NCI-H1105 (cell line): ENCODE measurements around the gene SCGB2A2.

Source experiments
- DNase-seq: peaks from one replicate; lab custom pipeline; 2025; lab: John Stamatoyannopoulos, UW

The SCGB2A2 gene

DNA sequence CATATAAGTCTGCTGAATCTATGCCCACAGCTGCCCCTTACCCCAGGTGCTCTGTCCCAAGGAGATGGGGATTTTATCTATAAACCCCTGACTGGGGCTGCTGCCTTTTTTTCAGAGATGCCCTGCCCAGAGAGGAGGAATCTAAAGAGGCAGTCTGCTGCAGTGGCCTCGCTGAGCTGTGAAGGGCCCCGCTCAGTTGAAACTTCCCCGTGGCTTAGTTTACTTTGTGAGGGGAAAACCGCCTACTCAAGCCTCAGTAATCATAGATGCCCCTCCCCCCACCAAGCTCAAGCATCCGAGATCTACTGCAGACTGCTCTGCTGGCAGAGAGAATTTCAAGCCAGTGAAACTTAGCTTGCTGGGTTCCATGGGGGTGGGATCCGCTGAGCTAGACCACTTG lies 36.3 kb downstream of the SCGB2A2 start:
- no peak for DNase-seq

DNA sequence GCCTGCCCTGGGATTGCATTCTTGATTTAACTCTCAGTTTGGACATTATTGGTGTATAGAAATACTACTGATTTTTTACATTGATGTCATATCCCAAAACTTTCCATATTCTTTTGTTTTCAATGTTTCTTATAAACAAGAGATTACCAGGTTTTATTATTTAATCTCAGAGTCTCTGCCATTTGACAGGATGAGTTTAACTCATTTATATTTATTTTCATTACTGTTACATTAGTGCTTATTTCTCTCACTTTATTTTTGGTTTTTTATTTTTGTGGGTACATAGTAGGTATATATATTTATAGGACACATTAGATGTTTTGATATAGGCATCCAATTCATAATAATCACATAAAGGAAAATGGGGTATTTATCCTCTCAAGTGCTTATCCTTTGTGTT lies 38.0 kb downstream of the SCGB2A2 start:
- DNase-seq, result no peak

DNA sequence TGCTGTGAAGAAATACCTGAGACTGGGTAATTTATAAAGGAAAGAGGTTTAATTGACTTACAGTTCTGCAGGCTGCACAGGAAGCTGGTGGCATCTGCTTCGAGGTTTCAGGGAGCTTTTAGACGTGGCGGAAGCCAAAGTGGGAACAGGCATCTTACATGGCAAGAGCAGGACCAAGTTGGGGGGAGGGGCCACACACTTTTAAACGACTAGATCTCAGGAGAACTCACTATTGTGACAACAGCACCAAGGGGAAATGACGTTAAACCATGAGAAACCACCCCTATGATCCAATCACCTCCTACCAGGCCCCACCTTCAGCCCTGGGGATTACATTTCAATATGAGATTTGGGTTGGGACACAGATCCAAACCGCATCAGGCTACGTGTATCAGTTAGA lies 40.0 kb downstream of the SCGB2A2 start:
- DNase-seq, result no peak

DNA sequence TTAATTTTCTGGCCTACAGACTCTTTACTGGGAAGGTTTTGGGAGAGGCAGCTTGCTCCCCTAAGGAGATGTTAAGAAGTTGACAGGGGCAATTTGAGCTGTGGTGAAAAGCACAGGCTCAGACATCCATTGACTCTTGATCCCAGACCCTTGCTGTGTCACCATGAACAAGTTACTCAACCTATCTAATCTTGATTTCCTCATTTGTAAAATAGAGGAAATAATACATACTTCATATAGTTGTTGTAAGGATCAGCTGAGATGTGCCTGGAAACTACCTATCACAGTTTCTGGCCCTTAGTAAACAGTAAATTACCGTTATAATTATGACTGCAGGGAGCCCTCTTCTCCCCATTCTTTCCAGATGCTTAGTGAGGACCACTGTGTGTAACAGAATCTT lies 45.5 kb downstream of the SCGB2A2 start:
- DNase-seq, result no peak

DNA sequence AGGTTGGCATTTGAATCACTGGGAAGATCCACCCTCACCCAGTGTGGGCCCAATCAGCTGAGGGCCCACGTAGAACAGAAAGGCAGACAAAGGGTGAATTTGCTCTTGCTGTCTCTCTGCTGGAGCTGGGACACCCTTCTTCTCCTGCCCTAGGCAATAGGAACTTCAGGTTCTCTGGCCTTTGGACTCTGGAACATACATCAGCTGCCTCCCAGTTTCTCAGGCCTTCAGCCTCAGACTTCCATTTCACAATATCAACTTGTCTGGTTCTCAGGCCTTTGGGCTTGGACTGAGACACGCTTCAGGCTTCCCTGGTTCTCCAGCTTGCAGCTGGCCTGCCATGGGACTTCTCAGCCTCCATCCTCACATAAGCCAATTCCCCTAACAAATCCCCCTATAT lies 52.6 kb downstream of the SCGB2A2 start:
- no peak for DNase-seq
